GM18951 (cell line): ENCODE data around the gene NUP35.
"Not testable (repeated sequence)": the region's sequence is repeated elsewhere in the genome, so short reads cannot be mapped to it uniquely, and the experiment has no call there.

Experiments
- POLR2A ChIP-seq: IDR thresholded peaks from 4 replicates; pipeline ENCODE4 v1.6.1; 2011; ENCODE audit warnings: mild to moderate bottlenecking; ENCODE audit not compliant: insufficient read length, insufficient read depth; ENCODE audit errors: extremely low read depth
- in situ Hi-C: fragments of 300-500 bp; cut with MboI; formaldehyde crosslinking; loops from one replicate; pipeline ENCODE4 v1.12.0; 2022; ENCODE audit warnings: low sequenced_read_pairs, mixed read lengths, inconsistent platforms; ENCODE audit not compliant: unreplicated experiment

Gene NUP35

DNA sequence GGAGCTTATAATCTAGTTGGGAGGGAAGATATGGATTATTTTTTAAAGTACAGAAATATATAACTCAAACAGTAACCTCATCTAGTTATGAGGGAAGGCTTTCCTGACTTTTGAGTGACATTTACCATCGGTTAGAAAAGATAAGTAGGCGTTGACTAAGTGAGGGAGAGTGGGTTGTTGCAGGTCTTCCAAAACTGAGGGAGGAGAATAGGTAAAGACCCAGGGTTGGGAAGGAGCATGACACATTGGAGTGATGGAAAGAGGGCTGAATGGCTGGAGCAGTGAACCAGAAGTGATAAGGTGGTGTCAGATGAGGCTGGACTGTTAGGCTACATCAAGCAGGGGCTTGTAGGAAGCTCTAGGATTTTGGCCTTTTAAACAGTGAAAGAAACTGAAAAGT is 10.6 kb upstream of the NUP35 start:
- TF ChIP-seq POLR2A = no peak
- in situ Hi-C loops = no loop called here

DNA sequence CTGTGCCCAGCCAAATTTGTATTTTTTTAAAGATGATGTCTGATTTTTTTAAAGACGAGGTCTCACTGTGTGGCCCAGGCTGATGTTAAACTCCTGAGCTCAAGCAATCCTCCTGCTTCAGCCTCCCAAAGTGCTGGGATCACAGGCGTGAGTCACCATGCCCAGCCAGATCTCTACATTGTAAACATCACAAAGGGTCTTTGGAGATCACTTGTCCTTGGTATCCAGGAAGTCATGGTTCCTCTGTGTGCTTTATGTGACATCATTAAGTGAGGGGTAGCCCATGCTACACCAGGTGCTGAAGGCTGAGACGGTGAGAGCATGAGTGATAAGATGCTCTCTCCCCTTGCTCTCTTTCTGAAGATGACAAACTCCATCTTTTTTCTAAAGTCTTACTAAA is 7.0 kb upstream of the NUP35 start:
- no peak for TF ChIP-seq POLR2A
- in situ Hi-C loops = no loop called here

DNA sequence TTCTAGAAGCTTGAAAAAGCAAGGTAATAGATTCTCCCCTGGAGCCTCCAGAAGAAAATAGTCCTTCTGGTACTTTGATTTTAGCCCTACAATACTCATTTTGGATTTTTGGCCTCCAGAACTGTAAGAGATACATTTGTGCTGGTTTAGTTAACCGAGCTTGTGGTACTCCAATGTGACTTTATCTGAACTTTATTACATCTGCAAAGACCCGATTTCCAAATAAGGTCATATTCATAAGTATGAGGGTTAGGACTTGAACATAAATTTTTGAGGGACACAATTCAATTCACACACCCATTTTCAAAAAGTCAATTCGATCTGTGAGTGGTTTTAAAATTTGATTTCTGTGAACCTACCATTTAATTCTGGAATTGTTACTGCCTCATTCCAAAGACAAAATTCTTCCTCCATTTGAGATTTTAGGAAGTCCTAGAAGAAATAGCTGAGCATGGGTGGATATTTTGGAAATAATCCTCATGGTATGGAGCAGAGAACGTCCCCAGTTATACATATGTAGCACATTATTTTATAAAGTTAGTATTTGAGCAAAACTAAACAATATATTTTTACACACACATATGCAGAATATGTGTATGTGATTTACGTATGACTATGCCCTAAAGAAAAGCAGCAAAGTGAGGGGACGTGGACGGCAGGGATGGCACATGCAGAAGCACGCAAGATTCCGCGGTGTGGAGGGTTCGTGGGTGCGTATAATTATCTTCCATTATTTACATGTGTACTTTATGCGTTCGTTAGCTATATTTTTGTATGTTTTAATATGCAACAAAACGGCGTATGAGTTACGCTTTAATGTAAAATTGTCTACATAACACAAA is 905 bp upstream of the NUP35 start:
- in situ Hi-C loops = no loop called here
- no peak for TF ChIP-seq POLR2A

DNA sequence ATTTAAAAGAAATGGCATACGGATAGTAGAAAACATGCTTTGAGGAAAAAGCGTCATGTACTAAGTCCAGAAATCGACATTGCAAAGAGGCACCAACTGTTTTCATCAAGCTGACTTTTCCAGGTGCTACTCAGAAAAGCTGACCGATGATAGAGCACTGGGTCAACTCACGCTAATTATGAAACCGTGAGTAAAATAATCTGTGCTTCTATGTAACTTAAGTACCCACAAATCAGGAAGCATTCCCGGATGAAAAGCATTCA is 353 bp upstream of the NUP35 start:
- no peak for TF ChIP-seq POLR2A
- in situ Hi-C loops = no loop called here

DNA sequence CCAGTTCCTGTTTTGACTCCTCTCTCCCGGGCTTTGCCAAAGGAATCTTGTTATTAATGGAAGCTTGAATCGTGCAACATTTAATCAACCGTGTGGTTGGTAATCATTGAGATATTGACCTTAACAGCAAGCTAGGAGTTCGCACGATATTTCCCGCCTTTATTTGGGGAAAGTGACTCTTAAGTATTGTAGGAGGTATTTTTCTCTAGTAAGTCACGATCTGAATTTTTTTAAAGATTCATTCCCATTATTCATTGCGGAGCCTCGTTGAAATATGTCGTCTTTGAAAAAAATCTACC is 663 bp downstream of the NUP35 start:
- no peak for TF ChIP-seq POLR2A
- in situ Hi-C loops = no loop called here

DNA sequence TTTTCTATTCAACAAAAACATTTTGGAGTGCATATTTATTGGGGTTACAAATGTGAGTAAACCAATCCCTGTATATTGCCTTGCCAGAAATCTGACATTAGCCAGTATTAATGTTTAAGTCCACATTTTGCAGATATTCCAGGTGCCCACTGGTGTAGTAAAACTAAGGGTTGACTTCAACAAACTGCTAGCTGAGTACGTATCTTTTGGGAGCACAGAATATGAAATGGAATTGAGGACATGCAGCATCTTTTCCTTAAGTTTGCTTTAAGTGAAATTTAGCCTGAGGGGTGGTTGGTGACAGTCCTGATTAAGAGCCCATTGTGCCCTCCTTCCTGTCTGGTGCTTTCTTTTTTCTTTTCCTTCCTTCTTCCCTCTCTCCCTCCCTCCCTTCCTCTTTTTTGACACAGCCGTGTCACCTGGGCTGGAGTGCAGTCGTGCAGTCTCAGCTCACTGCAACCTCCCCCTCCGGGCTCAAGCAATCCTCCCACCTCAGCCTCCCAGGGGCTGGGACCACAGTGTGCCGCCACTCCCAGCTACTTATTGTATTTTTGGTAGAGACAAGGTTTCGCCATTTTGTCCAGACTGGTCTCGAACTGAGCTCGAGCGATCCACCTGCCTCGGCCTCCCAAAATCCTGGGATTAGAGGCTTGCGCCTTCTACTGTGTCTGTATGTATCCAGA is 1.6 kb downstream of the NUP35 start:
- in situ Hi-C loops = no loop called here
- TF ChIP-seq POLR2A = no peak

DNA sequence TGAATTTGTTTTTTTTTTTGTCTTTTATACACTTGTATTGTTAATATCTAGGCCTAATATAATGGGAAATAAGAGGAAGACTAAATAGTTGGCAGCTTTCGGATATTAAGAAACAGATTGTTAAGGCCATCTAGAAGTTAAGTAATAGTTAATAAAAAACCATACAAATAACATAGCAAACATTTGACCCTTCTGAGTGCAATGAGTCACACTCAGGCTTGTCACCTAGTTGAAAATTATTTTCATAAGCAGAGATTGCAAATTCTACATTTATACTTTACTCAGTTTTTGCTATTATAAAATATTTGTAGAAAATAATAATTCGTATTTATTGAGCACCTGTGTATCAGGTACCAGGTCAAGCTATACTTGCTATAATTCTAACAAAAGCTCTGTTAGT is 2.4 kb downstream of the NUP35 start:
- in situ Hi-C loops = no loop called here
- TF ChIP-seq POLR2A = no peak

DNA sequence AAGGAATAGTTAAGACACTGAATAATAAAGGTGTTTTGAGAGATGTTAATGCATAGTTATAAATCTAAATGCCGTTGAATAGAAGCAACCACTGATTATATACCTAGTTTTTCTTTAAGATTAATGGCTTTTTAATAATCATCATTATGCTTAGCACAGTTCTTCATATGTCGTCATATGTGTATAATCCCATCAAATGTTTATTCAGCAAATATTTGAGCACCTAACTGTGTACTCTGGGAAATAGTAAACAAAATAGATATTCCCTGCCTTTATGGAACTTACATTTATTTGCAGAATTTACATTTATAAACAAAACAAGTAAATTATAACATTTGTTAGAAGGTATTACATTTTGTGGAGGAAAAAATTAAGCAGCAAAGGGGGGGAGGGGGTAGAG is 9.8 kb downstream of the NUP35 start:
- in situ Hi-C loops = no loop called here
- TF ChIP-seq POLR2A = no peak

DNA sequence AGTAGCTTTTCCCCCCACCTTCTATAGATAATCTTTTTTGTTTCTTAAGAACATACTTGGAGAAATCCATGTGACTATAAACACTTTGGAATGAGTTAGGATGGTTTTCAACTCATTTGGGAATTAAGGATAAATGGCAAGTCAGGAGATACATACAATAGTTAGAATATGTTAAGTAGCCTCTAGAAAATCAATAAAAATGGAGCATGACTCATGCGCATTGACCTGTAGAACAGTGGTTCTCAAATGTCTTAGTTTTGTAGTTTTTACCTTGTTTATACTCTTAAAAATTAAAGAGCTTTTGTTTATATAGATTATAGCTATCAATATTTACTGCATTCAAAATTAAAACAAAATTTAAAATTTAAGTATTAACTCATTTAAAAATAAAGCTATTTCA is 24.7 kb downstream of the NUP35 start:
- TF ChIP-seq POLR2A = no peak
- in situ Hi-C loops = no loop called here

DNA sequence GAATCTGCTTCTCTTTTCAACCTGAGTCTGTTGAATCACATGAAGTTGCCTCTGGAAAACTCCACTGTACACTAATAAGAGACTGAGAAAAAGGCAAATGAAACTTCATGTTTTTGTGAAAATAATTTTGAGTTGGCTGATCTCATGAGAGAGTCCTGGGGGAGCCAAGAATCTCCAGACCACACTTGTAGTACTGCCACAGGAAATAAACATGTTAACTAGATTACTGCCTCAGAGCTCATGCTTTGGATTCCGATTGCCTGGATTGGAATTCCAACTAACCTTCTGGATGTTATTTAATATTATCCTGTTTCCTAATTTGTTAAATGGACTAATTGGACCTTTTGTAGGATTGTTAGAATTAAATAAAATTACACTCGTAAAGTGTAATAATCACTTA is 25.2 kb downstream of the NUP35 start:
- no peak for TF ChIP-seq POLR2A
- in situ Hi-C loops = no loop called here

DNA sequence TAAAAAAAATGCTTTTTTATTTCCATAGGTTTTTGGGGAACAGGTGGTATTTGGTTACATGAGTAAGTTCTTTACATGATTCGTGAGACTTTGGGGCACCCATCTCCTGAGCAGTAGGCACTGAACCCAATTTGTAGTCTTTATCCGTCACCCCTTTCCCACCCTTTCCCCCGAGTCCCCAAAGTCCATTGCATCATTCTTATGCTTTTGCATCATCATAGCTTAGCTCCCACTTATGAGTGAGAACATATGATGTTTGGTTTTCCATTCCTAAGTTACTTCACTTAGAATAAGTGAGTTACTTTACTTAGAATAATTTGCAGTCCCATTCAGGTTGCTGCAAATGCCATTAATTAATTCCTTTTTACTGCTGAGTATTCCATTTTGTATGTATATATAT is 28.0 kb downstream of the NUP35 start:
- in situ Hi-C loops = not testable (repeated sequence)

DNA sequence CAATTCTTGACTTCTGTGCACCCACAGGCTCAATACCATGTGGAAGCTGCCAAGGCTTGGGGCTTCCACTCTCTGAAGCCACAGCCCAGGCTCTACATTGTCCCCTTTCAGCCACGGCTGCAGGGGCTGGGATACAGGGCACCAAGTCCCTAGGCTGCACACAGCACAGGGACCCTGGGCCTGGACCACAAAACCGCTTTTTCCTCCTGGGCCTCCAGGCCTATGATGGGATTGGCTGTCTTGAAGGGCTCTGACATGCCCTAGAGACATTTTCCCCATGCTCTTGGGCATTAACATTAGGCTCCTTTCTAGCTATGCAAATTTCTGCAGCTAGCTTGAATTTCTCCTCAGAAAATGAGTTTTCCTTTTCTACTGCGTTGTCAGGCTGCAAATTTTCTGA is 29.7 kb downstream of the NUP35 start:
- TF ChIP-seq POLR2A = no peak
- in situ Hi-C loops = no loop called here

DNA sequence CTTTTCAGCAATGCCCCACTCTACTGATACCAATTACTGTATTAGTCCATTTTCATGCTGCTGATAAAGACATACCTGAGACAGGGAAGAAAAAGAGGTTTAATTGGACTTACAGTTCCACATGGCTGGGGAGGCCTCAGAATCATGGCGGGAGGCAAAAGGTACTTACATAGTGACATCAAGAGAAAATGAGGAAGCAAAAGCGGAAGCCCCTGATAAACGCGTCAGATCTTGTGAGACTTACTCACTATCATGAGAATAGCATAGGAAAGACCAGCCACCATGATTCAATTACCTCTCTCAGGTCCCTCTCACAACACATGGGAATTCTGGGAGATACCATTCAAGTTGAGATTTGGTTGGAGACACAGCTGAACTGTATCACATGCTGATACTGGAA is 30.5 kb downstream of the NUP35 start:
- in situ Hi-C loops = not testable (repeated sequence)

DNA sequence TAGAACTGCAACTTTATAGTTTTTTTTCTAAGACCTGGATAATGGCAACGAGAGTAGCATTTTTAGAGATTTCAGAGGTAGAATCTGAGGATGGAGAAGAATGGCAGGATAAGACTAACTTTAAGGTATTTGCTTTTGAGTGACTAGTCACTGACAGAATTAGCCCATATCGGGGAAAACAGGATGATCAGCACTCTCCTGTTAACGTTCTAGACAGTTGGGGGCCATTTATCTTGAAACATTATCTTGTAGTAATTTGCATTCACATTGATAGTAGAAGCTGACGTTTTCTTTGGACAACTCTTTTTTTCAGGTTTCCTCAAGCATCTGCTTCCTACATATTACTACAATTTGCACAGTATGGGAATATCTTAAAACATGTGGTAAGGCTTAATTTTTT is 32.9 kb downstream of the NUP35 start:
- no peak for TF ChIP-seq POLR2A
- in situ Hi-C loops = no loop called here

DNA sequence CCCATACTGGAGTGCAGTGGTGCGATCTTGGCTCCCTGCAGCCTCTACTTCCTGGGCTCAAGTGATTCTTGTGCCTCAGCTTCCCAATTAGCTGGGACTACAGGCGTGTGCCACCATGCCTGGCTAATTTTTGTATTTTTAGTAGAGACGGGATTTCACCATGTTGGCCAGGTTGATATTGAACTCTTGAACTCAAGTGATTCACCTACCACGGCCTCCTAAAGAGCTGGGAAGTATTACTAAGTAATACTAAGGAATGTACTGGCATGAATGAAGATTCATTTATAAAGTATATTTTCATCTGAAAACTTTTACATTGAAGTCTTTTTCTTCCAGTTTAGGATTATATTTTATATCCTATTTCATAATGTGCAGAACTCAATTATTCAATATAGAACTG is 38.1 kb downstream of the NUP35 start:
- in situ Hi-C loops = no loop called here
- TF ChIP-seq POLR2A = no peak
